Neural progenitor cell (in vitro differentiated cells): Measurements from ENCODE around the gene PROS1. TPM values are rescaled to one million over a fixed set of nuclear protein-coding genes. Genes with fewer than 3 reads are reported as not detected.
"Not testable (repeated sequence)": the region's sequence is repeated elsewhere in the genome, so short reads cannot be mapped to it uniquely, and the experiment has no call there.

ENCODE experiments used
- DNase-seq: peaks from one replicate; pipeline ENCODE4 v3.0.0-alpha.2; 2016; ENCODE audit warnings: low spot score
- H2AFZ ChIP-seq: fragments of 200-600 bp; sonication (generic); replicated peaks from 2 replicates; pipeline ENCODE4 v1.6.1; 2016; ENCODE audit warnings: antibody characterized with exemption
- H3F3A ChIP-seq: fragments of 200-600 bp; sonication (generic); 2 replicates; pipeline ENCODE4 v1.6.1; 2016; ENCODE audit warnings: antibody characterized with exemption, low read depth
- H3K27ac ChIP-seq: fragments of 200-600 bp; sonication (generic); 2 replicates; pipeline ENCODE4 v1.5.1; 2016; ENCODE audit warnings: mild to moderate bottlenecking
- H3K27me3 ChIP-seq: fragments of 200-600 bp; sonication (generic); 2 replicates; pipeline ENCODE4 v1.6.1; 2016; ENCODE audit warnings: mild to moderate bottlenecking, moderate library complexity
- H3K36me3 ChIP-seq: fragments of 200-600 bp; sonication (generic); 2 replicates; pipeline ENCODE4 v1.5.1; 2016
- H3K4me1 ChIP-seq: fragments of 200-600 bp; sonication (generic); 2 replicates; pipeline ENCODE4 v1.6.1; 2016; ENCODE audit warnings: mixed run types
- H3K4me2 ChIP-seq: fragments of 200-600 bp; sonication (generic); 2 replicates; pipeline ENCODE4 v1.6.1; 2016
- H3K4me3 ChIP-seq: fragments of 200-600 bp; sonication (generic); 2 replicates; pipeline ENCODE4 v1.5.1; 2016
- H3K79me2 ChIP-seq: fragments of 200-600 bp; sonication (generic); 2 replicates; pipeline ENCODE4 v1.6.1; 2016; ENCODE audit warnings: low read depth
- H3K9ac ChIP-seq: fragments of 200-600 bp; sonication (generic); 2 replicates; pipeline ENCODE4 v1.6.1; 2016
- H3K9me3 ChIP-seq: fragments of 200-600 bp; sonication (generic); 2 replicates; pipeline ENCODE4 v1.5.1; 2016; ENCODE audit warnings: low read depth
- H4K20me1 ChIP-seq: fragments of 200-600 bp; sonication (generic); 2 replicates; pipeline ENCODE4 v1.6.1; 2016; ENCODE audit warnings: low read depth
- H3K27ac Mint-ChIP-seq: 3 replicates; pipeline ENCODE4 v1.8.0; 2021; ENCODE audit warnings: mixed read lengths
- H3K27me3 Mint-ChIP-seq: 2 replicates; pipeline ENCODE4 v1.8.0; 2022; ENCODE audit warnings: low read depth, mild to moderate bottlenecking, inconsistent platforms, moderate library complexity, mixed read lengths; ENCODE audit not compliant: insufficient read depth
- H3K36me3 Mint-ChIP-seq: 3 replicates; pipeline ENCODE4 v1.8.0; 2021; ENCODE audit warnings: mixed read lengths
- H3K4me1 Mint-ChIP-seq: 3 replicates; pipeline ENCODE4 v1.8.0; 2021; ENCODE audit warnings: mixed read lengths
- H3K4me3 Mint-ChIP-seq: 3 replicates; pipeline ENCODE4 v1.8.0; 2021; ENCODE audit warnings: mild to moderate bottlenecking, moderate library complexity, mixed read lengths
- H3K9me3 Mint-ChIP-seq: 3 replicates; pipeline ENCODE4 v1.8.0; 2020; ENCODE audit warnings: mixed read lengths
- EZH2 ChIP-seq: fragments of 200-600 bp; sonication (generic); IDR thresholded peaks from 2 replicates; pipeline ENCODE4 v1.6.1; 2017; ENCODE audit warnings: antibody characterized with exemption, mild to moderate bottlenecking, moderate library complexity
- EZH2phosphoT487 ChIP-seq: fragments of 200-600 bp; sonication (generic); IDR thresholded peaks from 2 replicates; pipeline ENCODE4 v1.6.1; 2017; ENCODE audit warnings: antibody characterized with exemption
- total RNA-seq: library from RNA; depleted of rRNA; stranded (reverse); fragments of >200 nt; gene quantifications from 2 replicates; pipeline ENCODE4 v1.2.3, GENCODE V29; 2015; ENCODE audit warnings: low replicate concordance
- TF ChIP-seq, protein P1 (sequence below): fragments of 200-600 bp; sonication (generic); IDR thresholded peaks from 2 replicates; pipeline ENCODE4 v1.5.1; 2017; ENCODE audit warnings: antibody characterized with exemption, mild to moderate bottlenecking

The PROS1 gene
- total RNA-seq, 1 donor from 2014 or later, result 18.5 TPM

DNA sequence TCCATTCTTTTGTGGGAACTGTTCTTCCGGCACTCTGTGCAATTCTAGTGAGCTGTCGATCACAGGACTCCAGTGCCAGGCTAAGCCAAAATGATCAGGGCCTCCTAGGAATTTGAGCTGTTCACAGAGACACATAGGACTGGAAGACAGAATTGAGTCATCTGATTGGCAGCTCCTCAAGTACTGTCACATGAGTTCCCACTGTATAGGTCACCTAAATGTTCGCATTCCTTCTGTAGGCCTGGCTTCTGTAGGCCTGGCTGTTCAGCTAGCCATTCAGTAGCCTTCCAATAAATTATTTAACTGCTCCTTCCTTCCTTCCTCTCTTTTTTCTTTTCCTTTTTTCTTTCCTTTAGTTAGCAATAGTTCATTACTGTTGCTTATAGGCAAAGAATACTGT lies 4.3 kb downstream of the PROS1 start:
- Histone ChIP-seq H3K4me2 (no peak overlapping the region), H2AFZ (no peak overlapping the region), H3K4me1 (no peaks in the 10 kb centered on the region), H3K9me3 (no peaks in the 10 kb centered on the region), H3K4me3 (no peak overlapping the region), H3K36me3 (no peaks in the 10 kb centered on the region), H3K79me2 (no peaks in the 10 kb centered on the region), H3K9ac (no peak overlapping the region), H4K20me1 (no peaks in the 10 kb centered on the region), H3K27me3 (peaks cover 15% of the 10 kb centered on the region), H3K27ac (no peak overlapping the region), H3F3A (peaks cover 11% of the 10 kb centered on the region)
- H3K9me3 Mint-ChIP-seq, result peaks cover 2% of the 10 kb centered on the region
- no peak overlapping the region for H3K27ac Mint-ChIP-seq
- peaks cover 4% of the 10 kb centered on the region for H3K27me3 Mint-ChIP-seq
- TF ChIP-seq, protein P1, sequence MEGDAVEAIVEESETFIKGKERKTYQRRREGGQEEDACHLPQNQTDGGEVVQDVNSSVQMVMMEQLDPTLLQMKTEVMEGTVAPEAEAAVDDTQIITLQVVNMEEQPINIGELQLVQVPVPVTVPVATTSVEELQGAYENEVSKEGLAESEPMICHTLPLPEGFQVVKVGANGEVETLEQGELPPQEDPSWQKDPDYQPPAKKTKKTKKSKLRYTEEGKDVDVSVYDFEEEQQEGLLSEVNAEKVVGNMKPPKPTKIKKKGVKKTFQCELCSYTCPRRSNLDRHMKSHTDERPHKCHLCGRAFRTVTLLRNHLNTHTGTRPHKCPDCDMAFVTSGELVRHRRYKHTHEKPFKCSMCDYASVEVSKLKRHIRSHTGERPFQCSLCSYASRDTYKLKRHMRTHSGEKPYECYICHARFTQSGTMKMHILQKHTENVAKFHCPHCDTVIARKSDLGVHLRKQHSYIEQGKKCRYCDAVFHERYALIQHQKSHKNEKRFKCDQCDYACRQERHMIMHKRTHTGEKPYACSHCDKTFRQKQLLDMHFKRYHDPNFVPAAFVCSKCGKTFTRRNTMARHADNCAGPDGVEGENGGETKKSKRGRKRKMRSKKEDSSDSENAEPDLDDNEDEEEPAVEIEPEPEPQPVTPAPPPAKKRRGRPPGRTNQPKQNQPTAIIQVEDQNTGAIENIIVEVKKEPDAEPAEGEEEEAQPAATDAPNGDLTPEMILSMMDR, result no peak
- TF ChIP-seq EZH2, result no peak
- DNase-seq, result no peak
- H3K4me3 Mint-ChIP-seq, result no peak overlapping the region
- peaks cover 16% of the 10 kb centered on the region for H3K4me1 Mint-ChIP-seq
- H3K36me3 Mint-ChIP-seq, result no peaks in the 10 kb centered on the region

DNA sequence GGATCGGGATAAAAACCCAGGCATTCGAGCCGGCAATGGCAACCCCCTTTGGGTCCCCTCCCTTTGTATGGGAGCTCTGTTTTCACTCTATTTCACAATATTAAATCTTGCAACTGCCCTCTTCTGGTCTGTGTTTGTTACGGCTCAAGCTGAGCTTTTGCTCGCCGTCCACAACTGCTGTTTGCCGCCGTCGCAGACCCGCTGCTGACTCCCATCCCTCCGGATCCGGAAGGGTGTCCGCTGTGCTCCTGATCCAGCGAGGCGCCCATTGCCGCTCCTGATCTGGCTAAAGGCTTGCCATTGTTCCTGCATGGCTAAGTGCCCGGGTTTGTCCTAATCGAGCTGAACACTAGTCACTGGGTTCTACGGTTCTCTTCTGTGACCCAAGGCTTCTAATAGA lies 8.6 kb downstream of the PROS1 start:
- H2AFZ ChIP-seq, H3K27me3 Mint-ChIP-seq, DNase-seq, H3K79me2 ChIP-seq, H3K27ac Mint-ChIP-seq, H3K9me3 ChIP-seq, H3K36me3 ChIP-seq, H3K4me2 ChIP-seq, H3K4me1 Mint-ChIP-seq, H3K36me3 Mint-ChIP-seq, H3K27me3 ChIP-seq, H4K20me1 ChIP-seq, H3F3A ChIP-seq, H3K9ac ChIP-seq, H3K9me3 Mint-ChIP-seq, H3K4me3 Mint-ChIP-seq, H3K27ac ChIP-seq, H3K4me3 ChIP-seq, H3K4me1 ChIP-seq: not testable (repeated sequence)

DNA sequence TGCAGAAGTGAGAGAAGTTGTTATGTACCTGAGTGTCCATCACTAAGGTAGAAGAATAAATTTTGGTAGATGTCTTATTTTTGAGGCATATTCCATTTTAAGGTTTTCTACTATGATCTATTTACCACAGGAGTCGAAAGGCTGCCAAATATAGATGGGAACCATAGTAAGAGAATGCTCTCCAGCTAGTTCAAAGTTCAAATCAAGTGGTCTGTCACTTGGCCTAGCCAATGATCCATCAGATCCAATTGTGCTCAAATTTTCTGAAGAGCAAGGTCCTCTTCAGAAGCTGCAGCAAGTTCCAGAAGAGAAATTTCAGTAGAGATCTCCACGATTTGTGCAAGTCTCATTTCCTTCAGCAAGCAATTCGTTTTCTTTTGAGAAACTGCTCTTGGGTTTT lies 10.9 kb downstream of the PROS1 start:
- H3K9ac ChIP-seq, result no peak overlapping the region
- H3K4me3 ChIP-seq, result no peak overlapping the region
- no peak overlapping the region for H3K27ac ChIP-seq
- no peak overlapping the region for H2AFZ ChIP-seq
- Mint-ChIP-seq H3K9me3 (peaks cover 4% of the 10 kb centered on the region), H3K27me3 (no peaks in the 10 kb centered on the region), H3K36me3 (no peaks in the 10 kb centered on the region), H3K4me3 (no peak overlapping the region), H3K27ac (no peak overlapping the region), H3K4me1 (no peaks in the 10 kb centered on the region)
- H3K4me2 ChIP-seq, result no peak overlapping the region
- H3K27me3 ChIP-seq, result no peaks in the 10 kb centered on the region
- H3K79me2 ChIP-seq, result no peaks in the 10 kb centered on the region
- no peaks in the 10 kb centered on the region for H3F3A ChIP-seq
- no peaks in the 10 kb centered on the region for H3K9me3 ChIP-seq
- TF ChIP-seq, protein P1, result no peak
- TF ChIP-seq EZH2phosphoT487 (no peak), EZH2 (no peak)
- H3K36me3 ChIP-seq, result no peaks in the 10 kb centered on the region
- H4K20me1 ChIP-seq, result no peaks in the 10 kb centered on the region
- no peaks in the 10 kb centered on the region for H3K4me1 ChIP-seq
- DNase-seq, result no peak

DNA sequence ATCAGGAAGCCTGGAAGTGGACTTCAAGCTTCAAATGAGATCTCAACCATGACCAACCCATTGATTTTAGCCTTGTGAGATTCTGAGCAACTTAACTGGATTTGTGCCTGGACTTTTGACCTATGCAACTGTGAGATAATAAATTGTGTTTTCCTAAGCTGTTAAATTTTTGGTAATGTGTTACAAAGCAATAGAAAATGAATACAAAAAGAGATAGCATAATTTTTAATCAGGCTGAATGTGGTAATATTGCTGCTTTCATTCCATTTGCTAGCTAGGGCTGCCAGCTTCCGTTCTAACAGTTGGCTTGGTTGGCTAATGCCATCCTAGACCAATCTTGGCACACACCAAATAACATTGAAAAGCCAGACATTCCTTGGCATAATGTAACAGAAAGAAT lies 12.2 kb downstream of the PROS1 start:
- Mint-ChIP-seq H3K36me3 (no peaks in the 10 kb centered on the region), H3K4me3 (no peak overlapping the region), H3K9me3 (peaks cover 4% of the 10 kb centered on the region), H3K27ac (no peak overlapping the region), H3K4me1 (no peaks in the 10 kb centered on the region), H3K27me3 (peaks cover 2% of the 10 kb centered on the region)
- no peaks in the 10 kb centered on the region for H3K36me3 ChIP-seq
- H3F3A ChIP-seq, result no peaks in the 10 kb centered on the region
- H3K9me3 ChIP-seq, result no peaks in the 10 kb centered on the region
- H3K4me1 ChIP-seq, result no peaks in the 10 kb centered on the region
- H4K20me1 ChIP-seq, result no peaks in the 10 kb centered on the region
- H3K4me3 ChIP-seq, result no peak overlapping the region
- H3K4me2 ChIP-seq, result no peak overlapping the region
- H2AFZ ChIP-seq, result no peak overlapping the region
- no peak overlapping the region for H3K27ac ChIP-seq
- H3K9ac ChIP-seq, result no peak overlapping the region
- no peaks in the 10 kb centered on the region for H3K27me3 ChIP-seq
- H3K79me2 ChIP-seq, result no peaks in the 10 kb centered on the region
- no peak for DNase-seq
- TF ChIP-seq EZH2phosphoT487, result no peak
- no peak for TF ChIP-seq EZH2
- TF ChIP-seq, protein P1, result no peak
